HG03280 (cell line): ENCODE measurements around the gene DHRS2.
"Not testable (repeated sequence)": the region's sequence is repeated elsewhere in the genome, so short reads cannot be mapped to it uniquely, and the experiment has no call there.

ENCODE experiments used
- ATAC-seq: cut with Tn5 transposase; IDR thresholded peaks from one replicate; pipeline ENCODE4 v1.9.1; 2021; ENCODE audit warnings: mild to moderate bottlenecking, moderate library complexity; ENCODE audit not compliant: unreplicated experiment

Gene DHRS2

GRCh38 chr14:23631702-23632460, 4.3 kb upstream of the DHRS2 start:
- ATAC-seq: peak; percentile 70

- no peak for ATAC-seq
Measured at GRCh38 chr14:23632461-23633159, 3.6 kb upstream of the DHRS2 start.

- ATAC-seq: no peak
Measured at GRCh38 chr14:23633160-23633701, 2.9 kb upstream of the DHRS2 start.

GRCh38 chr14:23634698-23635412, 1.3 kb upstream of the DHRS2 start:
- not testable (repeated sequence) for ATAC-seq

GRCh38 chr14:23637312-23637654, 1.1 kb downstream of the DHRS2 start:
- ATAC-seq: not testable (repeated sequence)

- not testable (repeated sequence) for ATAC-seq
Measured at GRCh38 chr14:23637655-23638413, 1.7 kb downstream of the DHRS2 start.

- ATAC-seq: no peak
Measured at GRCh38 chr14:23638414-23639047, 2.4 kb downstream of the DHRS2 start.

- ATAC-seq: no peak
Measured at GRCh38 chr14:23639048-23639890, 3.1 kb downstream of the DHRS2 start.

- no peak for ATAC-seq
Measured at GRCh38 chr14:23639891-23640523, 3.8 kb downstream of the DHRS2 start.

GRCh38 chr14:23640524-23641141, 4.5 kb downstream of the DHRS2 start:
- ATAC-seq: no peak

- no peak for ATAC-seq
Measured at GRCh38 chr14:23641180-23641914, 5.2 kb downstream of the DHRS2 start.

- ATAC-seq: no peak
Measured at GRCh38 chr14:23641915-23642588, 5.9 kb downstream of the DHRS2 start.

GRCh38 chr14:23643533-23644194, 7.5 kb downstream of the DHRS2 start:
- no peak for ATAC-seq

GRCh38 chr14:23644195-23644918, 8.2 kb downstream of the DHRS2 start:
- ATAC-seq: no peak

GRCh38 chr14:23644919-23645336, 8.8 kb downstream of the DHRS2 start:
- ATAC-seq: no peak

- ATAC-seq: no peak
Measured at GRCh38 chr14:23645504-23645811, 9.3 kb downstream of the DHRS2 start.
